NCI-H2171 treated with DMSO at 0.1 percent for 48 hours (cell line): Measurements from ENCODE around the gene SH2D5.

Experiments
- DNase-seq: peaks from one replicate; lab custom pipeline; 2025; lab: John Stamatoyannopoulos, UW

Gene SH2D5

DNA sequence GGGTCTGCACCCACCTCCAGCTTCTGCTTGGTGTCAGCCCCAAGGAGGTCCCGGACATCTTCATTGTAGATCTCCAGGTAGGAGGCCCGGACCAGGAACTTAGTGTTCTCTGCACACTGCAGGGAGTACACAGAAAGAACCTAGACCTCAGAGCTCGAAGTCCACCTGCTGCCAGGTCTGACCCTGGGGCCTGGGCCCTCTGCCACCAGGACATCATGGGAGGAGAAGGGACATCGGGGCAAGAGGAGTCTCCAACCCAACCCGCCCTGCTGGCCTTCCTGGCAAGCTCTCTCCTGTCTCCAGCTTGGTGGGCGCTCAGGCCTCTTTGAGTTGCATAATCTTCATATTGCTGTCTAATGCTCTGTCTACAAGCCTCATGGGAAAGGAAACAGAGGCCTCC lies 19.1 kb downstream of the SH2D5 start:
- DNase-seq, result no peak

DNA sequence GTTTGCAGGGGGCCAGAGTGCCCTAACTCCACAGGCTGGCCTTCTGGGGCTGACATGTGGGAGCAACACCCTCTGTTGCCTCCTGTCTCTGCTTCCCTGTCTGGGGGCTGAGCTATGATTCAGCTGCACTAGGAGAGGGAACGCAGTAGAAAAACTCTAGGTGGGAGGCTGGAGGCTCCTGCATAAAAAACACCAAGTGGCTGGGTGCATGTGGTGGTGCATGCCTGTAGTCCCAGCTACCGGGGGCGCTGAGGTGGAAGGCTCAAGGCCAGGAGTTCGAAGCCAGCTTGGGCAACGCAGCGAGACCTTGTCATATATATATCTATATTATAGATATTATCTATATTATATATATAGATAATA lies 20.3 kb downstream of the SH2D5 start:
- DNase-seq, result peak; percentile 39

GRCh38 chr1:20711285-20712214 lies 21.0 kb downstream of the SH2D5 start:
- DNase-seq, result peak; percentile 38

DNA sequence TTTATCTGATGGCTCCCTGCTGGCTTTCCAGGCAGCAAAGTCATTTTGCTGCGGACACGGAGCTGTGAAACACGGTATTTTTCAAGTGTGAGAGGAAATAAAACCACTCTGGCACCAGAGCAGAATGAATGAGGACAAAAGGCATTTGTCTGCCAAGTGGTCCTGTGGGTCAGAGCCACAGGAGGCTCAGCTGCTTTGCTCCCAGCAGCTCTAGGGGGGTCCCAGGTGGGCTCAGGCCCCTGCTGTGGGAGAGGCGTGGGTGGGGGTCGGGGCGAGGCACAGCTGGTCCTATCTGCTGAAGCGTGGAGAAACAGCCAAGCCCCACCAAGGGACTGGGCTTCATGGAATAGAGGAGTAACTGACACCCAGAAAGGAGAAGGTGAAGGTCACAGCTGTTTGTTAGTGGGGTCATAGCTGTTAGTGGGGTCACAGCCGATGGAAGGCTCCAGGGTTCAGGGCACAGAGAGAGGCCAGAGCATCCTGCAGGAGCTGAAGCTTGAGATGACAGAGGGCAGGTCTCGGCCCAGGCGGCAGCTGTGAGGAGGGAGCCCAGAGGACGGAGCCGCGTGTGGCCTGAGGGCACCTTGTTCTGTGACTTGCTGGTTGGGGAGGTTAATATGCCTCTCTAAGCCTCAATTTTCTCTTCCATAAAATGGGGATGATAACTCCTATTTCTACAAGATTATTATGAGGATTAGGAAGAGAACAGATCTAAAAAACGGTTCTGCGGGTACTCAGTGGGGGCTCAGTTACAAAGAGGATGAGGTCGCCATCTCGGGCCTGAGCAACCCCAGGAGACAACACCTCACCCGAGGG lies 21.8 kb downstream of the SH2D5 start:
- peak; percentile 23 for DNase-seq

DNA sequence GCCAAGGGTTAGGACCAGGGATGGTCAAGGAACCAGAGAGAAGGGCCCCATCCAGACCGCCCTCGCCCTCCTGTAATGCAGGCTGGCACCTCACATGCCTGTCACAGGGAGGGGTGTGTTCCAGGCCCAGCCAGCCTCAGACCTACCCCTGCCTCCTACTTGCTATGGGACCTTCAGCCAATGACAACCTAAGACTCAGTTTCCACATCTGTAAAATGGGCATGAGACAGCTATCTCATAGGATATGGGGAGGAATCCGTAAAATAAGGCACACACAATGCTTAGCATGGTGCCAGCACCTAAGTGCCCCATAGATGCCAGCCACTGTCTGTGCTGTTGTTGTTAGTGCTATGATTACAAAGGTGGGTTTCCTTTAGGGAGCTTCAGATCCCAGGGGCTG lies 22.6 kb downstream of the SH2D5 start:
- DNase-seq, result no peak

GRCh38 chr1:20708891-20709290 lies 23.6 kb downstream of the SH2D5 start:
- no peak for DNase-seq

- DNase-seq, result no peak
Measured at GRCh38 chr1:20708057-20708456, 24.4 kb downstream of the SH2D5 start.

GRCh38 chr1:20706841-20707240 lies 25.7 kb downstream of the SH2D5 start:
- no peak for DNase-seq

- peak; percentile 36 for DNase-seq
Measured at GRCh38 chr1:20705203-20705755, 27.2 kb downstream of the SH2D5 start.

DNA sequence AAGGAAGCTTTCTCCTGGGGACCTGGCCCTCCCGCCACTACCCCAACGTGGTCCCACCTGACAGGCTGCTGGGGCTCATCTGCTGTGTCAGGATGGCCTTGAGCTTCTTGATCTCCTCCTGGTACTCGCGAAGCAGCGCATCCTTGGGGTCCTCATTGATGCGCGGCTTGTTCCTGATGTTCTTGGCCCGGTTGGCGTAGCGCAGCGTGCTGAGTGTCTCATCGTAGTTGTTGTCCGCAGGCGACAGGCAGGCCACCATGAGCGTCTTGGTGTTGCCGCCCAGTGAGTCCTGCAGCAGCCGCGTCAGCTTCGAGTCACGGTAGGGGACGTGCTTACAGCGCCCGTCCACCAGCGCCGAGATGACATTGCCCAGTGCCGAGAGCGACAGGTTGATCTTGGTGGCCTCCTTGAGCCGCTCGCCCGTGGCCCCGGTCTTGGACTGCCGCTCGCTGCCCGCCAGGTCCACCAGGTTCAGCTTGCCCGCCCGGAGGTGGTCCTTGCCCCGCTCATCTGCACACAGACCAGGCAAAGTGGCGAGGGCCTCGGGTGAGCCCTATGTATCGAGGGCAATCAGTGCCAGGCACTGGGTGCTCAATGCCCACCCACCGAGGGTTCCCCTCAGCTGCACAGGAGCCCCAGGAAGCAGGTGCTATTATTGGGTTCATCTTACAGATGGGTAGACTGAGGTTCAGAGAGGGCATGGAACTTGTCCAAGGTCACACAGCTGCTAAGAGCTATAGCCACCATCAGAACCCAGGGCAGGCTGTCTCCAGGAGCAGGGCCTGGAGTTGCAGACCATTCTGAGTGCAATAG lies 27.9 kb downstream of the SH2D5 start:
- DNase-seq, result no peak

GRCh38 chr1:20703124-20703756 lies 29.3 kb downstream of the SH2D5 start:
- no peak for DNase-seq

GRCh38 chr1:20702416-20702815 lies 30.1 kb downstream of the SH2D5 start:
- no peak for DNase-seq

DNA sequence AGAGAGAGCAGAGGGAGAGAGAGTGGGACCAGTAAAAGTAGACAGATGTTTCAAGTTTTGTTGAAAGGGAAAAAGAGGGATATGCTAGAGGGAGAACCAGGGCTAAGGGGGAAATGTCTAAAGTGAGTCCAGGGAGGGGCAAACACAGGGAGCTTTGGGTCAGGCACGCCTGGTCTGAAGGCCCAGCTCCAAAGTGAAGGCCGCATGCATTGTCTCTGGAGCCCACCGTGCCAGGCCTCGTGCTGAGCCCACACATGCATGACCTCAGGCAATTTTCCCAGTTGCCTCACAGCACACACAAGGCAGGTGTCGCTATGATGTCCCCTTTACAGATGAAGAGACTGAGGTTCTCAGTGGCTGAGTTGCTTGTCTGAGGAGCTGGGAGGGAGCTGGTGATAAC lies 30.7 kb downstream of the SH2D5 start:
- no peak for DNase-seq

DNA sequence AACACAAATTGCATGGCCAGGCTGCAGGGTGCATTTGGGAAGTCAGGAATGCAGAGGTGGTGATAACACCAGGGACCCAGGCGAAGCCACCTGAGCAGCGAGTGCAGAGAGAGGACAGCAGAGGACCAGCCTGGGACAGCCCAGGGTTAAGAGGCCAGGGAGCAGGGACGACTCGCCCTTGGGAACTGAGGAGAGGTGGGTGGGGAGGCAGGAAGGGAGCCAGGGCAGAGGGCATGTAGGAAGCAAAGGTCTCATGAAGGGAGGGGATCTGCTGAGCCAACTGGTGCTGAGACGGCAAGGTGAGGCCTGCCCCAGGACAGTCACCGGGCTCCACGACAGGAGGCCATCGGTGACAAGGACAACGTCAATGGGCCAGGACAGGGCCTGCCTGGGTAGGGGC lies 31.1 kb downstream of the SH2D5 start:
- no peak for DNase-seq

GRCh38 chr1:20700636-20701215 lies 31.8 kb downstream of the SH2D5 start:
- DNase-seq, result no peak

DNA sequence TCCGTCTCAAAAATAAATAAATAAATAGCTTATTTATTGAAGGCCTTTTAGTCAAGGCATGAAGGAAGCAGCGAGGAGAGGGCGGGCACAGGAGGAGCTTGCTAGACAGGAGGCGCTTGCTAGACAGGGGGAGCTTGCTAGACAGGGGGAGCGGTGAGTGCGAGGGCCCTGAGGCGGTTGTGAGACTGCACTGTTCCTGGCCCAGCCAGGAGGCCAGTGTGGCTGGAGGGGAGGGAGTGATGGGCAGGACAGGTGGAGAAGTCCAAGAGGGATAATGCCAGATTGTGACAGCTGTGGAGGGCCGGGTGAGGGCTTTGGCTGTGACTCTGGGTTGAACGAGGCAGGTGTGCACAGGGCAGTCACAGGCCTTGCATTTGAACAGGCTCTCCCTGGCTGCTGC lies 32.9 kb downstream of the SH2D5 start:
- no peak for DNase-seq

- no peak for DNase-seq
Measured at GRCh38 chr1:20698195-20698910, 34.1 kb downstream of the SH2D5 start.

DNA sequence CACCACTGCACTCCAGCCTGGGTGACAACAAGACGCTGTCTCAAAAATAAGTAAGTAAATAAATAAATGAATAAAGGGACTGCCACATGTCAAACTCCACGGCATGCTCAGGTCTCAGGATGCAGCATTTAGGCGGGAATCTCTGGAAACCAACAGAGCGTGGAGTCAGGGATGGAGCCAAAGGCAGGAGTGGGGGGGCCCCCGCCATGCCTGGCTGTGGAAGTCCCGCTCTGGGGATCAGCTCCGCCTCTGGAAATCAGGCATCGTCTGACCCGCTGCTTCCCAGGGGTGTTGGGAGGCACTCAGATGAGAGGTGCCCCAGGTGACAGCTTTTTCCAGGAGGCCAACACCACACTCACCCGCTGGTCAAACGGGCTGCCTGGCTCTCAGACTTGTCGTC lies 34.9 kb downstream of the SH2D5 start:
- no peak for DNase-seq

DNA sequence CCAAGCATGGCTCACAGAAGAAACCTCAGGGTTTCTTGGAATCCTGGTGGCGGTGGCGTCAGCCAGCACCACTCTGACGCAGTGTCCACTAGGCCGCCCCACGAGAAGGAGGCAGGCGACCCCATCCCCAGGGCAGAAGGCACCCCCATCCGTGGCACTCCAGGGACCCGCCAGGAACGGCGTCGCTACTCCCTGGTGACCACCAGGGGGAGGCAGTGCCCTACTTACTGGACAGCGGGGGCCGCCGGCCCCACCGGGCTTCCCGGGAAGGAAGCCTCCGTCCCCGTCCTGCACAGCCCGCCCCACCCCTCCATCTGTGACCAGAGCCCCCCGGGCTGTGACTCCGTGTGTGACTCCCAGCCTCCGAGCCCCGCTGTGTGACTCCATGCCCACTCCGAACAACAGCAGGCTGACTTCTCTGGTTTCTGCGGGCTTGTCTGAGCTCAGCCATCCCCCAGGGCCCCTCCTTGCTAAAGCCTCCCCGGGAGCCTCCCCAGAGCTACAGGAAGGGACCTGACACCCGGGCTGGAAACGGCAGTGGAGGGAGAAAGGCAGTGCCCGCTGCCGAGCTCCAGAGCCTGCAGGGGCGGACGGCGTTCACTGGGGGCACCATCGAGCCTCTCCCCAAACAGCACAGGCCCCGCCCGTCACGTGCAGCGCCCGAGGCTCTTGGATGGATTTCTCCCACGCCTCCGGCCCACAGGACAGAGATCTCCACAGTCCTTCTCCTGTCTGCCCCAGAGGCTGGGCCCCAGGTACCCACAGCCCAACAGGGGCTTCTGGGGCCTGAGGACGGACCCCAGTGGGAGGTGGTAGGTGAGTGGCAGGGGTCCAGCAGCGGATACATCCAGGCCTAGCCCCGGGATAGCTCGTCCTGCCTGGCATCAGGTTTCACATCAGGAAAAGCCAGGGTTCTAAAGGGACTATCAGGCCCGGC lies 35.8 kb downstream of the SH2D5 start:
- DNase-seq, result peak; percentile 96
